ENCODE results near the gene CGB3. TPM values are rescaled to one million over a fixed set of nuclear protein-coding genes. Genes with fewer than 3 reads are reported as not detected.
"Not testable (repeated sequence)": the region's sequence is repeated elsewhere in the genome, so short reads cannot be mapped to it uniquely, and the experiment has no call there.

The CGB3 gene
- polyA plus RNA-seq, 1 of the 3 experiments (the other 2 are of a cell fraction), result 0.10 TPM

- no peaks in the 10 kb centered on the region for H3K9me2 ChIP-seq
- TF ChIP-seq USF1 (IDR thresholded peaks at IDR 0.05; ENCODE audit: borderline replicate concordance, low read depth), result no peak
- no peak for TF ChIP-seq RXRA (IDR thresholded peaks at IDR 0.05; ENCODE audit: borderline replicate concordance, low read depth)
- no peak for TF ChIP-seq RCOR1 (IDR thresholded peaks at IDR 0.05; ENCODE audit: low read length)
- TF ChIP-seq EP300 (IDR thresholded peaks at IDR 0.05; ENCODE audit: borderline replicate concordance in 1 of 2, low read depth in 1 of 2, low read length in 1 of 2), result no peak
- TF ChIP-seq, protein P1, sequence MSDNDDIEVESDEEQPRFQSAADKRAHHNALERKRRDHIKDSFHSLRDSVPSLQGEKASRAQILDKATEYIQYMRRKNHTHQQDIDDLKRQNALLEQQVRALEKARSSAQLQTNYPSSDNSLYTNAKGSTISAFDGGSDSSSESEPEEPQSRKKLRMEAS (IDR thresholded peaks at IDR 0.05; ENCODE audit: low read depth), result no peak
- TF ChIP-seq FOSL2 (IDR thresholded peaks at IDR 0.05; ENCODE audit: borderline replicate concordance, low read depth), result no peak
- no peak for TF ChIP-seq FOXM1 (IDR thresholded peaks at IDR 0.05; ENCODE audit: low read depth)
- no peak for TF ChIP-seq CHD2 (IDR thresholded peaks at IDR 0.05; ENCODE audit: low read length, partially characterized antibody)
- TF ChIP-seq TEAD4 (IDR thresholded peaks at IDR 0.05; ENCODE audit: borderline replicate concordance, insufficient read depth), result no peak
- TF ChIP-seq RAD21 (IDR thresholded peaks at IDR 0.05; ENCODE audit: low read length), result no peak
- TF ChIP-seq ELF1 (IDR thresholded peaks at IDR 0.05), result no peak
- no peak for TF ChIP-seq EZH2phosphoT487 (IDR thresholded peaks at IDR 0.05; ENCODE audit: borderline replicate concordance, low read depth)
- no peak for TF ChIP-seq GABPA (IDR thresholded peaks at IDR 0.05; ENCODE audit: low read depth)
- TF ChIP-seq SIN3A (IDR thresholded peaks at IDR 0.05; ENCODE audit: borderline replicate concordance, low read depth, low read length), result no peak
- no peak for TF ChIP-seq JUND (IDR thresholded peaks at IDR 0.05)
- TF ChIP-seq, protein P2, sequence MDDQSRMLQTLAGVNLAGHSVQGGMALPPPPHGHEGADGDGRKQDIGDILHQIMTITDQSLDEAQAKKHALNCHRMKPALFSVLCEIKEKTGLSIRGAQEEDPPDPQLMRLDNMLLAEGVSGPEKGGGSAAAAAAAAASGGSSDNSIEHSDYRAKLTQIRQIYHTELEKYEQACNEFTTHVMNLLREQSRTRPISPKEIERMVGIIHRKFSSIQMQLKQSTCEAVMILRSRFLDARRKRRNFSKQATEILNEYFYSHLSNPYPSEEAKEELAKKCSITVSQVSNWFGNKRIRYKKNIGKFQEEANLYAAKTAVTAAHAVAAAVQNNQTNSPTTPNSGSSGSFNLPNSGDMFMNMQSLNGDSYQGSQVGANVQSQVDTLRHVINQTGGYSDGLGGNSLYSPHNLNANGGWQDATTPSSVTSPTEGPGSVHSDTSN (IDR thresholded peaks at IDR 0.05), result no peak
- no peak for TF ChIP-seq REST (IDR thresholded peaks at IDR 0.05; ENCODE audit: low read depth, low read length)
- no peak for TF ChIP-seq FOXJ3 (CRISPR knock-in tag; IDR thresholded peaks at IDR 0.05)
- TF ChIP-seq NFIC (IDR thresholded peaks at IDR 0.05; ENCODE audit: borderline replicate concordance), result no peak
- TF ChIP-seq POLR2AphosphoS5 (IDR thresholded peaks at IDR 0.05; ENCODE audit: low read depth, low read length), result no peak
- ChIA-PET POLR2A (no interaction called here), CTCF (interaction anchor here (0.6 to 3.2 kb wide), 12 partner anchors 10 to 386 kb away, joined by 3 to 13 read pairs (median 4); no protein-coding TSS in a partner anchor)
- H3K9me3 ChIP-seq, result no peaks in the 10 kb centered on the region
- peak within 1 kb of the TSS; percentile 65; the same call in 1 of the 2 replicates for H2AFZ ChIP-seq (ENCODE audit: low read depth)
- no peaks in the 10 kb centered on the region for H3K36me3 ChIP-seq (replicated peaks in 1 of 2; ENCODE audit: control insufficient read depth in 1 of 2, insufficient read depth in 2 of 2, low read length in 1 of 2)
- peak within 1 kb of the TSS; percentile 55 to 71 for H3K4me3 ChIP-seq (ENCODE audit: low read depth in 2 of 2, low read length in 1 of 2)
- H3K79me2 ChIP-seq (ENCODE audit: insufficient read depth), result peaks cover 59% of the 10 kb centered on the region
- peaks cover 0 to 15% of the 10 kb centered on the region in 2 experiments; a peak in 2 of 4 replicates for H3K4me1 ChIP-seq (ENCODE audit: control insufficient read depth in 1 of 2, insufficient read depth in 2 of 2, low read depth in 1 of 2, low read length in 1 of 2)
- H3K4me2 ChIP-seq, result peak within 1 kb of the TSS; percentile 93
- peak within 1 kb of the TSS; percentile 62; the same call in 1 of the 2 replicates for H3K9ac ChIP-seq
- H4K20me1 ChIP-seq (ENCODE audit: insufficient read depth), result no peaks in the 10 kb centered on the region
- no peak within 1 kb of the TSS for H3K27ac ChIP-seq (ENCODE audit: low read depth in 2 of 2, low read length in 1 of 2)
- peaks cover 9% of the 10 kb centered on the region for H3F3A ChIP-seq (replicated peaks; ENCODE audit: insufficient read depth)
- peak; percentile 87 for DNase-seq
- WGBS (ENCODE audit: low lambda C conversion rate), result 21% methylated on average over 15 of the region's 38 CpGs
- H3K27me3 ChIP-seq (ENCODE audit: insufficient read depth), result no peaks in the 10 kb centered on the region
Measured at GRCh38 chr19:49057636-49058234, 33.6 kb upstream of the CGB3 start, which contains the start of gene CGB7. Gene CGB7 (minus strand): TSS chr19:49057749. CDS start chr19:49055375, 2,374 bp downstream.

- H4K20me1 ChIP-seq (ENCODE audit: insufficient read depth); H3K27me3 ChIP-seq (ENCODE audit: insufficient read depth); DNase-seq; H3K36me3 ChIP-seq (replicated peaks in 1 of 2; ENCODE audit: control insufficient read depth in 1 of 2, insufficient read depth in 2 of 2, low read length in 1 of 2); H3K27ac ChIP-seq (ENCODE audit: low read depth in 2 of 2, low read length in 1 of 2); POLR2A ChIA-PET; H3K9me3 ChIP-seq; H3K9me2 ChIP-seq: not testable (repeated sequence)
- H3F3A ChIP-seq (replicated peaks; ENCODE audit: insufficient read depth), result peaks cover 12% of the 10 kb centered on the region
- peaks cover 54% of the 10 kb centered on the region for H3K79me2 ChIP-seq (ENCODE audit: insufficient read depth)
- CTCF ChIA-PET, result interaction anchor here (0.6 to 3.2 kb wide), 8 partner anchors 11 to 387 kb away, joined by 3 to 13 read pairs (median 4); no protein-coding TSS in a partner anchor
- H3K4me1 ChIP-seq (ENCODE audit: control insufficient read depth in 1 of 2, insufficient read depth in 2 of 2, low read depth in 1 of 2, low read length in 1 of 2), result peaks cover 0 to 15% of the 10 kb centered on the region in 2 experiments; a peak in 2 of 4 replicates
- H2AFZ ChIP-seq (ENCODE audit: low read depth), result 0 out of 2 replicates have a peak overlapping the region, but pooled peaks have one; percentile 65
- peak overlapping the region; percentile 55 to 71 for H3K4me3 ChIP-seq (ENCODE audit: low read depth in 2 of 2, low read length in 1 of 2)
- peak overlapping the region; percentile 93 for H3K4me2 ChIP-seq
- WGBS (ENCODE audit: low lambda C conversion rate), result 39% methylated on average over 24 of the region's 34 CpGs
- peak overlapping the region; percentile 62; the same call in 1 of the 2 replicates for H3K9ac ChIP-seq
Measured at GRCh38 chr19:49056902-49057596, 32.9 kb upstream of the CGB3 start.
